DND-41 (cell line): ENCODE results near the gene OSBPL9.

Source experiments
- ATAC-seq: fragments of 200-7000 bp; cut with Tn5 transposase; 3 replicates; pipeline ENCODE4 v1.9.1; 2021; ENCODE audit warnings: low read depth; ENCODE audit not compliant: insufficient read depth
- DNase-seq: peaks from one replicate; pipeline ENCODE4 v3.0.0-alpha.2; 2020
- H2AFZ ChIP-seq: 2 replicates; pipeline ENCODE4 v1.6.0; 2012; ENCODE audit warnings: low read depth, low read length
- H3K27ac ChIP-seq: 2 replicates; pipeline ENCODE4 v1.5.1; 2012; ENCODE audit warnings: low read length, inconsistent platforms
- H3K27me3 ChIP-seq: fragments of 200-600 bp; sonication (generic); 2 replicates; pipeline ENCODE4 v1.6.0; 2012; ENCODE audit warnings: low read length, mild to moderate bottlenecking, inconsistent platforms; ENCODE audit not compliant: insufficient read depth, poor library complexity
- H3K36me3 ChIP-seq: 2 replicates; pipeline ENCODE4 v1.5.1; 2012; ENCODE audit warnings: low read length, inconsistent platforms; ENCODE audit not compliant: insufficient read depth
- H3K4me1 ChIP-seq: 2 replicates; pipeline ENCODE4 v1.5.1; 2012; ENCODE audit warnings: mild to moderate bottlenecking, low read length; ENCODE audit not compliant: insufficient read depth
- H3K4me2 ChIP-seq: 2 replicates; pipeline ENCODE4 v1.6.0; 2012; ENCODE audit warnings: mild to moderate bottlenecking, moderate library complexity, low read length, inconsistent platforms; ENCODE audit not compliant: insufficient read depth
- H3K4me3 ChIP-seq, 2 experiments: fragments of 200-600 bp in 1 of 2; shearing (Covaris generic) in 1 of 2; 2 replicates each; pipeline ENCODE4 v1.5.1; 2012 to 2016; ENCODE audit warnings: inconsistent platforms in 2 of 2, low read length in 2 of 2, mild to moderate bottlenecking in 2 of 2, low read depth in 1 of 2, moderate library complexity in 1 of 2
- H3K79me2 ChIP-seq: 2 replicates; pipeline ENCODE4 v1.6.0; 2012; ENCODE audit warnings: low read length, inconsistent platforms; ENCODE audit not compliant: insufficient read depth
- H3K9ac ChIP-seq: 2 replicates; pipeline ENCODE4 v1.6.0; 2012; ENCODE audit warnings: low read depth, mild to moderate bottlenecking, inconsistent platforms, low read length, moderate library complexity
- H3K9me3 ChIP-seq: 2 replicates; pipeline ENCODE4 v1.5.1; 2012; ENCODE audit warnings: low read length, moderate library complexity, mild to moderate bottlenecking, inconsistent platforms; ENCODE audit not compliant: insufficient read depth, severe bottlenecking
- H4K20me1 ChIP-seq: 2 replicates; pipeline ENCODE4 v1.6.0; 2012; ENCODE audit warnings: low read length; ENCODE audit not compliant: insufficient read depth
- CTCF ChIP-seq: IDR thresholded peaks from 2 replicates; pipeline ENCODE4 v1.5.1; 2012; ENCODE audit warnings: borderline replicate concordance, low read length, moderate library complexity, mild to moderate bottlenecking; ENCODE audit not compliant: poor library complexity, severe bottlenecking; ENCODE audit errors: extremely low read depth
- EZH2 ChIP-seq: IDR thresholded peaks from 3 replicates; pipeline ENCODE4 v1.6.1; 2012; ENCODE audit warnings: borderline replicate concordance, low read depth, mild to moderate bottlenecking, moderate library complexity, low read length, inconsistent platforms; ENCODE audit not compliant: severe bottlenecking

OSBPL9 gene

DNA sequence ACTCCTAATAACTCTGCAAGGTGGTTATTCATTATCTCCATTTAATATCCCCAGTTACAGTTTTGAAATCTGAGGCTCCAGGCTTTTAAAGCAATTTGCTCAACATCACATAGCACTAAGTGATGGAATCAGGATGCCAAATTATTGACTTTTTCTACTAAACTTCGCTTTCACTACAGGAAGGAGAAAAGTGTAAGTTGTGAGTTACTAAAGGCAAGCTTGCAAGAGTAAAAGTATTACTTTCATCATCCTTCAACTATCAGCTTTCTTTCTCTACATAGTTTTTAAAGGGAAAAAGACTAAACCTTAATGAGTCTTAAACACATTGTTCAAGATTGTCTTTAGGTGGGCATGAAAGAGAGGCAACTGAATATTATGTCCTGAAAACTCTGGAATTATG lies 1.8 kb downstream of the OSBPL9 start:
- Histone ChIP-seq H3K9me3 (no peaks in the 10 kb centered on the region), H3K79me2 (peaks cover 33% of the 10 kb centered on the region), H3K9ac (no peak overlapping the region), H3K4me2 (peak overlapping the region; percentile 95), H3K4me1 (peaks cover 28% of the 10 kb centered on the region), H3K27me3 (no peaks in the 10 kb centered on the region), H3K36me3 (no peaks in the 10 kb centered on the region), H3K27ac (no peak overlapping the region), H3K4me3 (no peak overlapping the region), H2AFZ (no peak overlapping the region), H4K20me1 (no peaks in the 10 kb centered on the region)
- ATAC-seq (no peak), DNase-seq (no peak)
- TF ChIP-seq CTCF = no peak
- TF ChIP-seq EZH2 = no peak

- Histone ChIP-seq H2AFZ (no peak overlapping the region), H3K9me3 (no peaks in the 10 kb centered on the region), H3K9ac (no peak overlapping the region), H3K79me2 (peaks cover 35% of the 10 kb centered on the region), H3K36me3 (no peaks in the 10 kb centered on the region), H3K4me2 (peak overlapping the region; percentile 13; the same call in 1 of the 2 replicates), H3K27ac (no peak overlapping the region), H3K27me3 (no peaks in the 10 kb centered on the region), H4K20me1 (no peaks in the 10 kb centered on the region), H3K4me3 (no peak overlapping the region), H3K4me1 (peaks cover 28% of the 10 kb centered on the region)
- DNase-seq (no peak), ATAC-seq (no peak)
- no peak for TF ChIP-seq EZH2
Measured at GRCh38 chr1:51620470-51620869, 3.6 kb downstream of the OSBPL9 start.

GRCh38 chr1:51621161-51621560 lies 4.3 kb downstream of the OSBPL9 start:
- DNase-seq = no peak
- no peak overlapping the region for H3K9ac ChIP-seq

DNA sequence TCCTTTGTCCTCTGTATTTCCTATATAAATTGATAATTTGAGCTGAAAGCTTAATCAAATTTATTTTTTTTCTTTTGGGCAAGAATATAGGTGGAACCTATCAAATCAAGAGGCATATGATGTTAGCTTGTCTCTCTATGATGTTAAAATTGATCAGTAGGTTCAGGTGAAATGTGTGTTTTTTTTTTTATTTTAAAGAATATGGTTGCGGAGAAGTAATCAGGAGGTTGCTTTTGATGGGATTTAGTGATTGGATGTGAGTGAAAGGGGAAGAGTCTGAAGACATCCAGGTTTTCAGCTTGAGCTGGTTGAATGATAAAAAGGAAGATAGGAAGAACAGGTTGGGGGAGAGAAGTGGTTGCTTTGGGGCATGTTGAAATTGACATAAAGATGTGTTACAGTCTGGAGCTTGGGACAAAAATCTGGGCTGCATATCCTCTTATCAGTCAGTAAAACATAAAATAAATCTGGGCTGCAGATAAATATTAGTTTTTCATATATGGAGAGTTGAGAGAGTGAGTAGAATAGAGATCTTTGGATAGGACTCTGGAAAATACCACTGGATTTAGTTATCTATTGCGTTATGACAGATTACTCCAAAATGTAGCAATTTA lies 5.1 kb downstream of the OSBPL9 start:
- DNase-seq (no peak), ATAC-seq (no peak)
- H3K9ac ChIP-seq = no peak overlapping the region
- no peaks in the 10 kb centered on the region for H3K36me3 ChIP-seq
- no peak overlapping the region for H2AFZ ChIP-seq
- peaks cover 4% of the 10 kb centered on the region; the same call in 1 of the 2 replicates for H4K20me1 ChIP-seq
- H3K9me3 ChIP-seq = no peaks in the 10 kb centered on the region
- no peak overlapping the region for H3K27ac ChIP-seq
- H3K27me3 ChIP-seq = no peaks in the 10 kb centered on the region
- H3K4me2 ChIP-seq = no peak overlapping the region
- no peak overlapping the region for H3K4me3 ChIP-seq
- peaks cover 20% of the 10 kb centered on the region for H3K4me1 ChIP-seq
- H3K79me2 ChIP-seq = peaks cover 43% of the 10 kb centered on the region
- TF ChIP-seq EZH2 (no peak), CTCF (no peak)

More at GRCh38 chr1:51621161-51621560, 4.3 kb downstream of the OSBPL9 start:
- H3K9me3 ChIP-seq = no peaks in the 10 kb centered on the region
- no peak for ATAC-seq
- no peak overlapping the region for H3K27ac ChIP-seq
- H3K36me3 ChIP-seq = no peaks in the 10 kb centered on the region
- H3K27me3 ChIP-seq = no peaks in the 10 kb centered on the region
- no peak for TF ChIP-seq EZH2
- peaks cover 26% of the 10 kb centered on the region for H3K4me1 ChIP-seq
- no peak overlapping the region for H3K4me3 ChIP-seq
- H3K79me2 ChIP-seq = peaks cover 38% of the 10 kb centered on the region
- H3K4me2 ChIP-seq = no peak overlapping the region
- no peaks in the 10 kb centered on the region for H4K20me1 ChIP-seq
- H2AFZ ChIP-seq = no peak overlapping the region
